ENCODE data around the gene DUSP28. TPM values are rescaled to one million over a fixed set of nuclear protein-coding genes. Genes with fewer than 3 reads are reported as not detected.

Gene DUSP28
- total and polyA plus RNA-seq, 2 of the 8 experiments (the other 6 are each of a cell fraction or from before 2014, with no cell fraction given), result 2.1 to 2.3 TPM

DNA sequence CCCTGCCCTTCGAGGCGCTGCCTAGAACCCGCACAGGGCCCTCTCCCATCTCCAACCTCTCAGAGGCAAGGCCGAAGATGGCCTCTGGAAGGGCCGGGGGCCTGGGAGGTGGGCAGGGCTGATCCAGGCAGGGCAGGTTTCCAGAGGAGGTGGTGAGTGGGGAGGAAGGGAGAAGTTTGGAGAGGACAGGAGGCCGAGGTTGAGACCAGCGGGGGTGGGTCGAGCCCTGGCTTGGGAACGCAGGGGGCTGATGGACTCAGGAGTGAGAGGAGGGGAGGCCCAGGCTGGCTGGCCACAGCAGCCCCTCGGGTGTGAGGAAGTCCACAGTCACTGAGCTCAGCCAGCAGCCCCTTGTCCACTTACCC, 36.9 kb downstream of the DUSP28 start:
- TF ChIP-seq BCL11A (IDR thresholded peaks at IDR 0.05; ENCODE audit: low read depth in 2 of 2, low read length in 2 of 2) (no peak), EP300 (IDR thresholded peaks at IDR 0.05; ENCODE audit: borderline replicate concordance in 1 of 2, low read depth in 2 of 2, low read length in 2 of 2) (no peak)
- Histone ChIP-seq H3K79me2 (ENCODE audit: control insufficient read depth in 1 of 2, insufficient read depth in 2 of 2, low read length in 2 of 2) (no peaks in the 10 kb centered on the region; a peak in 1 of 4 replicates), H3K4me2 (ENCODE audit: insufficient read depth in 1 of 2, low read depth in 2 of 2, low read length in 2 of 2) (no peak overlapping the region), H3K23ac (ENCODE audit: insufficient read length) (no peak overlapping the region), H2BK12ac (ENCODE audit: low read depth, low read length) (no peak overlapping the region), H3K18ac (ENCODE audit: extremely low read depth, low read length) (no peak overlapping the region), H2BK20ac (ENCODE audit: low read length) (no peak overlapping the region), H3K56ac (replicated peaks; ENCODE audit: insufficient read length, low read depth, low read length) (no peak overlapping the region), H2AFZ (ENCODE audit: low read length) (no peak overlapping the region), H3K4ac (replicated peaks; ENCODE audit: insufficient read length, low read depth, low read length) (no peak overlapping the region), H2BK15ac (ENCODE audit: low read length) (no peak overlapping the region), H4K5ac (ENCODE audit: insufficient read length, low read depth, low read length) (no peak overlapping the region), H3K79me1 (ENCODE audit: low read depth, low read length) (peaks cover 2% of the 10 kb centered on the region), H3K4me1 (replicated peaks in 1 of 4; ENCODE audit: control insufficient read depth in 3 of 4, insufficient read depth in 4 of 4, low read length in 3 of 4) (no peaks in the 10 kb centered on the region), H3K14ac (ENCODE audit: insufficient read length) (no peak overlapping the region), H3K9ac (replicated peaks in 1 of 4; ENCODE audit: extremely low read depth in 1 of 4, low read depth in 3 of 4, low read length in 3 of 4) (no peak overlapping the region), H3K4me3 (ENCODE audit: extremely low read depth in 1 of 4, insufficient read depth in 2 of 4, low read depth in 3 of 4, low read length in 4 of 4) (no peak overlapping the region), H4K20me1 (replicated peaks in 1 of 2; ENCODE audit: control insufficient read depth in 1 of 2, insufficient read depth in 2 of 2, low read length in 2 of 2) (peaks cover 3 to 11% of the 10 kb centered on the region in 2 experiments), H2BK120ac (replicated peaks; ENCODE audit: low read depth, low read length) (no peak overlapping the region), H3K9me3 (ENCODE audit: insufficient read depth in 2 of 2, low read depth in 1 of 2, low read length in 1 of 2) (no peaks in the 10 kb centered on the region), H2AK5ac (ENCODE audit: low read depth, low read length) (no peak overlapping the region), H3K27ac (ENCODE audit: low read depth, low read length) (no peak overlapping the region), H2BK5ac (ENCODE audit: low read depth, low read length) (no peak overlapping the region), H3K27me3 (replicated peaks in 1 of 4; ENCODE audit: control insufficient read depth in 3 of 4, extremely low read depth in 1 of 4, insufficient read depth in 3 of 4, low read length in 3 of 4) (no peaks in the 10 kb centered on the region), H3K23me2 (ENCODE audit: low read depth, low read length) (no peaks in the 10 kb centered on the region), H3K36me3 (ENCODE audit: control insufficient read depth in 2 of 4, insufficient read depth in 4 of 4, low read length in 3 of 4) (peaks cover 0 to 9% (median 6%) of the 10 kb centered on the region in 4 experiments; a peak in 5 of 8 replicates), H4K91ac (replicated peaks; ENCODE audit: insufficient read length, low read length) (no peak overlapping the region), H4K8ac (ENCODE audit: extremely low read depth, insufficient read depth, low read length) (no peak overlapping the region)
- DNase-seq (ENCODE audit: low read depth in 1 of 2, low spot score in 2 of 2) (no peak), FAIRE-seq (no peak)
- ChIA-PET POLR2A (ENCODE audit: partially characterized antibody) (no interaction called here), CTCF (ENCODE audit: partially characterized antibody) (interaction anchor here (0.6 to 2.6 kb wide), 3 partner anchors 9 to 57 kb away, joined by 3 to 9 read pairs (median 3); partner anchors contain the start of gene CAPN10)
- 84% methylated on average over 6 of the region's 10 CpGs; no CpG with 5 or more reads in 1 of the 2 experiments for WGBS, 2 experiments (ENCODE audit: extremely low coverage in 1 of 2, insufficient coverage in 1 of 2, insufficient read length in 1 of 2, insufficient replicate concordance in 2 of 2, low coverage in 1 of 2, low lambda C conversion rate in 2 of 2, missing lambda C conversion rate in 1 of 2)

All from H1 (cell line).